Measurements from ENCODE around the gene SLC12A1. TPM values are rescaled to one million over a fixed set of nuclear protein-coding genes. Genes with fewer than 3 reads are reported as not detected.

SLC12A1 gene
- total RNA-seq, 1 experiment from 2014 or later: not detected

- TF ChIP-seq POLR2AphosphoS5 (IDR thresholded peaks at IDR 0.05; ENCODE audit: low read depth, low read length): no peak
- no peak for TF ChIP-seq TCF7L2 (IDR thresholded peaks at IDR 0.05; ENCODE audit: low read depth, low read length)
- TF ChIP-seq SIN3A (IDR thresholded peaks at IDR 0.05; ENCODE audit: borderline replicate concordance, insufficient read depth, low read depth, low read length): no peak
- TF ChIP-seq, protein P1, sequence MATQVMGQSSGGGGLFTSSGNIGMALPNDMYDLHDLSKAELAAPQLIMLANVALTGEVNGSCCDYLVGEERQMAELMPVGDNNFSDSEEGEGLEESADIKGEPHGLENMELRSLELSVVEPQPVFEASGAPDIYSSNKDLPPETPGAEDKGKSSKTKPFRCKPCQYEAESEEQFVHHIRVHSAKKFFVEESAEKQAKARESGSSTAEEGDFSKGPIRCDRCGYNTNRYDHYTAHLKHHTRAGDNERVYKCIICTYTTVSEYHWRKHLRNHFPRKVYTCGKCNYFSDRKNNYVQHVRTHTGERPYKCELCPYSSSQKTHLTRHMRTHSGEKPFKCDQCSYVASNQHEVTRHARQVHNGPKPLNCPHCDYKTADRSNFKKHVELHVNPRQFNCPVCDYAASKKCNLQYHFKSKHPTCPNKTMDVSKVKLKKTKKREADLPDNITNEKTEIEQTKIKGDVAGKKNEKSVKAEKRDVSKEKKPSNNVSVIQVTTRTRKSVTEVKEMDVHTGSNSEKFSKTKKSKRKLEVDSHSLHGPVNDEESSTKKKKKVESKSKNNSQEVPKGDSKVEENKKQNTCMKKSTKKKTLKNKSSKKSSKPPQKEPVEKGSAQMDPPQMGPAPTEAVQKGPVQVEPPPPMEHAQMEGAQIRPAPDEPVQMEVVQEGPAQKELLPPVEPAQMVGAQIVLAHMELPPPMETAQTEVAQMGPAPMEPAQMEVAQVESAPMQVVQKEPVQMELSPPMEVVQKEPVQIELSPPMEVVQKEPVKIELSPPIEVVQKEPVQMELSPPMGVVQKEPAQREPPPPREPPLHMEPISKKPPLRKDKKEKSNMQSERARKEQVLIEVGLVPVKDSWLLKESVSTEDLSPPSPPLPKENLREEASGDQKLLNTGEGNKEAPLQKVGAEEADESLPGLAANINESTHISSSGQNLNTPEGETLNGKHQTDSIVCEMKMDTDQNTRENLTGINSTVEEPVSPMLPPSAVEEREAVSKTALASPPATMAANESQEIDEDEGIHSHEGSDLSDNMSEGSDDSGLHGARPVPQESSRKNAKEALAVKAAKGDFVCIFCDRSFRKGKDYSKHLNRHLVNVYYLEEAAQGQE (IDR thresholded peaks at IDR 0.05; ENCODE audit: insufficient read depth in 1 of 2, low read depth in 2 of 2, low read length in 1 of 2): no peak
- no peak for DNase-seq (ENCODE audit: low read depth, low spot score)
- BruUV-seq (replicated peaks): TSS peak; percentile 74
- POLR2A ChIA-PET: no interaction called here
- no peaks in the 10 kb centered on the region for H3K9me3 ChIP-seq (ENCODE audit: control insufficient read depth, insufficient read depth, low read depth, low read length)
- H3K27me3 ChIP-seq (ENCODE audit: control insufficient read depth, insufficient read depth, low read length): no peaks in the 10 kb centered on the region
- CTCF ChIA-PET: no interaction called here
- H3K4me3 ChIP-seq (ENCODE audit: low read depth in 2 of 2, low read length in 2 of 2): peak overlapping the region; percentile 73 to 94
- no peak for ATAC-seq
- H3K27ac ChIP-seq (ENCODE audit: low read length): peak overlapping the region; percentile 84
- H3K4me1 ChIP-seq (ENCODE audit: control insufficient read depth, insufficient read depth, low read length): peaks cover 19% of the 10 kb centered on the region
- intact Hi-C loops (cut with micrococcal nuclease; ENCODE audit: unreplicated experiment): no loop called here
- peaks cover 35% of the 10 kb centered on the region for H3K36me3 ChIP-seq (ENCODE audit: control insufficient read depth, insufficient read depth, low read length)
- in situ Hi-C loops (cut with HindIII; ENCODE audit: low pct_unique_long_range_greater_than_20kb, low sequenced_read_pairs): no loop called here
Observed at GRCh38 chr15:48332642-48333034, 126.5 kb downstream of the SLC12A1 start.

- BruUV-seq (replicated peaks): no TSS peak
- H3K9me3 ChIP-seq (ENCODE audit: control insufficient read depth, insufficient read depth, low read depth, low read length): no peaks in the 10 kb centered on the region
- peak overlapping the region in 1 of 2 experiments; percentile 94; a peak in 3 of 4 replicates for H3K4me3 ChIP-seq (ENCODE audit: low read depth in 2 of 2, low read length in 2 of 2)
- peak overlapping the region; percentile 84; the same call in 1 of the 2 replicates for H3K27ac ChIP-seq (ENCODE audit: low read length)
- peaks cover 39% of the 10 kb centered on the region for H3K36me3 ChIP-seq (ENCODE audit: control insufficient read depth, insufficient read depth, low read length)
- in situ Hi-C loops (cut with HindIII; ENCODE audit: low pct_unique_long_range_greater_than_20kb, low sequenced_read_pairs): no loop called here
- TF ChIP-seq, protein P1 (IDR thresholded peaks at IDR 0.05; ENCODE audit: insufficient read depth in 1 of 2, low read depth in 2 of 2, low read length in 1 of 2): no peak
- TF ChIP-seq SIN3A (IDR thresholded peaks at IDR 0.05; ENCODE audit: borderline replicate concordance, insufficient read depth, low read depth, low read length) (no peak), POLR2AphosphoS5 (IDR thresholded peaks at IDR 0.05; ENCODE audit: low read depth, low read length) (no peak), TCF7L2 (IDR thresholded peaks at IDR 0.05; ENCODE audit: low read depth, low read length) (no peak)
- ChIA-PET POLR2A (no interaction called here), CTCF (no interaction called here)
- no peak for DNase-seq (ENCODE audit: low read depth, low spot score)
- intact Hi-C loops (cut with micrococcal nuclease; ENCODE audit: unreplicated experiment): no loop called here
- no peak for ATAC-seq
- peaks cover 19% of the 10 kb centered on the region for H3K4me1 ChIP-seq (ENCODE audit: control insufficient read depth, insufficient read depth, low read length)
- H3K27me3 ChIP-seq (ENCODE audit: control insufficient read depth, insufficient read depth, low read length): no peaks in the 10 kb centered on the region
Observed at GRCh38 chr15:48333540-48333939, 127.4 kb downstream of the SLC12A1 start.

- CTCF ChIA-PET: interaction anchor here (0.6 kb wide), 1 partner anchor 18 kb away, joined by 3 read pairs; no protein-coding TSS in a partner anchor
Observed at GRCh38 chr15:48334260-48334659, 128.2 kb downstream of the SLC12A1 start.

More at GRCh38 chr15:48334260-48334659, 128.2 kb downstream of the SLC12A1 start:
- ATAC-seq: no peak
- no TSS peak for BruUV-seq (replicated peaks)
- H3K9me3 ChIP-seq (ENCODE audit: control insufficient read depth, insufficient read depth, low read depth, low read length): no peaks in the 10 kb centered on the region
- TF ChIP-seq, protein P1 (IDR thresholded peaks at IDR 0.05; ENCODE audit: insufficient read depth in 1 of 2, low read depth in 2 of 2, low read length in 1 of 2): no peak
- TF ChIP-seq CTCF (IDR thresholded peaks at IDR 0.05) (no peak; the same call in 1 of the 2 replicates), POLR2AphosphoS5 (IDR thresholded peaks at IDR 0.05; ENCODE audit: low read depth, low read length) (no peak), TCF7L2 (IDR thresholded peaks at IDR 0.05; ENCODE audit: low read depth, low read length) (no peak), SIN3A (IDR thresholded peaks at IDR 0.05; ENCODE audit: borderline replicate concordance, insufficient read depth, low read depth, low read length) (no peak)
- intact Hi-C loops (cut with micrococcal nuclease; ENCODE audit: unreplicated experiment) (no loop called here), in situ Hi-C loops (cut with HindIII; ENCODE audit: low pct_unique_long_range_greater_than_20kb, low sequenced_read_pairs) (no loop called here)
- POLR2A ChIA-PET: no interaction called here
- no peak for DNase-seq (ENCODE audit: low read depth, low spot score)
- H3K4me1 ChIP-seq (ENCODE audit: control insufficient read depth, insufficient read depth, low read length): peaks cover 19% of the 10 kb centered on the region
- peaks cover 39% of the 10 kb centered on the region for H3K36me3 ChIP-seq (ENCODE audit: control insufficient read depth, insufficient read depth, low read length)
- H3K27ac ChIP-seq (ENCODE audit: low read length): no peak overlapping the region
- no peaks in the 10 kb centered on the region for H3K27me3 ChIP-seq (ENCODE audit: control insufficient read depth, insufficient read depth, low read length)
- H3K4me3 ChIP-seq (ENCODE audit: low read depth in 2 of 2, low read length in 2 of 2): no peak overlapping the region

Measured in Panc1 (cell line).